GM18502 (cell line): ENCODE results near the gene SUMO4.
"Not testable (repeated sequence)": the region's sequence is repeated elsewhere in the genome, so short reads cannot be mapped to it uniquely, and the experiment has no call there.

Source experiments
- ATAC-seq: cut with Tn5 transposase; IDR thresholded peaks from one replicate; pipeline ENCODE4 v1.9.1; 2021; ENCODE audit warnings: mild to moderate bottlenecking; ENCODE audit not compliant: unreplicated experiment, poor library complexity

Gene SUMO4

GRCh38 chr6:149428606-149429005 lies 28.5 kb downstream of the SUMO4 start:
- ATAC-seq = no peak

- ATAC-seq = no peak
Observed at GRCh38 chr6:149429427-149430360, 29.6 kb downstream of the SUMO4 start.

- peak; percentile 89 for ATAC-seq
Observed at GRCh38 chr6:149431905-149432775, 32.1 kb downstream of the SUMO4 start.

GRCh38 chr6:149433405-149433804 lies 33.3 kb downstream of the SUMO4 start:
- no peak for ATAC-seq

GRCh38 chr6:149433881-149434280 lies 33.8 kb downstream of the SUMO4 start:
- ATAC-seq = no peak

- no peak for ATAC-seq
Observed at GRCh38 chr6:149435919-149436586, 36.0 kb downstream of the SUMO4 start.

GRCh38 chr6:149436647-149437046 lies 36.6 kb downstream of the SUMO4 start:
- no peak for ATAC-seq

GRCh38 chr6:149437212-149437611 lies 37.1 kb downstream of the SUMO4 start:
- ATAC-seq = no peak

GRCh38 chr6:149438855-149439254 lies 38.8 kb downstream of the SUMO4 start:
- no peak for ATAC-seq

GRCh38 chr6:149439626-149440025 lies 39.6 kb downstream of the SUMO4 start:
- ATAC-seq = no peak

GRCh38 chr6:149440735-149441671 lies 40.9 kb downstream of the SUMO4 start:
- ATAC-seq = no peak

GRCh38 chr6:149441740-149442139 lies 41.7 kb downstream of the SUMO4 start:
- ATAC-seq = no peak

- ATAC-seq = no peak
Observed at GRCh38 chr6:149443411-149444181, 43.5 kb downstream of the SUMO4 start.

GRCh38 chr6:149444360-149445094 lies 44.5 kb downstream of the SUMO4 start:
- ATAC-seq = not testable (repeated sequence)

GRCh38 chr6:149445095-149445466 lies 45.0 kb downstream of the SUMO4 start:
- no peak for ATAC-seq

- ATAC-seq = no peak
Observed at GRCh38 chr6:149445573-149445972, 45.5 kb downstream of the SUMO4 start.

- no peak for ATAC-seq
Observed at GRCh38 chr6:149446791-149447376, 46.8 kb downstream of the SUMO4 start.
